Measurements from ENCODE around the gene NR1I2.

The NR1I2 gene

GRCh38 chr3:119792270-119792669, 10.4 kb downstream of the NR1I2 start:
- Histone ChIP-seq H3K27me3 (replicated peaks) (no peaks in the 10 kb centered on the region), H3K36me3 (replicated peaks) (no peaks in the 10 kb centered on the region), H3K27ac (no peak overlapping the region), H3K4me3 (ENCODE audit: low read depth, low read length) (no peak overlapping the region)
- no peak for DNase-seq
- in situ Hi-C loops (cut with HindIII; ENCODE audit: low pct_ligation_motif_present, low sequenced_read_pairs) = no loop called here
- no peak for TF ChIP-seq CTCF (IDR thresholded peaks at IDR 0.05; ENCODE audit: low read depth, low read length, missing control alignments)

- H3K4me3 ChIP-seq (ENCODE audit: low read depth, low read length) = no peak overlapping the region
- no peak for TF ChIP-seq CTCF (IDR thresholded peaks at IDR 0.05; ENCODE audit: low read depth, low read length, missing control alignments)
- in situ Hi-C loops (cut with HindIII; ENCODE audit: low pct_ligation_motif_present, low sequenced_read_pairs) = no loop called here
- no peak for DNase-seq
- H3K27me3 ChIP-seq (replicated peaks) = no peaks in the 10 kb centered on the region
- no peak overlapping the region for H3K27ac ChIP-seq
- H3K36me3 ChIP-seq (replicated peaks) = no peaks in the 10 kb centered on the region
These were observed 12.5 kb downstream of the NR1I2 start for GRCh38 chr3:119794401-119794800.

GRCh38 chr3:119794971-119795612, 13.2 kb downstream of the NR1I2 start:
- TF ChIP-seq CTCF (IDR thresholded peaks at IDR 0.05; ENCODE audit: low read depth, low read length, missing control alignments) = no peak
- no peaks in the 10 kb centered on the region for H3K36me3 ChIP-seq (replicated peaks)
- DNase-seq = peak; percentile 11
- in situ Hi-C loops (cut with HindIII; ENCODE audit: low pct_ligation_motif_present, low sequenced_read_pairs) = no loop called here
- H3K27ac ChIP-seq = no peak overlapping the region
- no peaks in the 10 kb centered on the region for H3K27me3 ChIP-seq (replicated peaks)
- no peak overlapping the region for H3K4me3 ChIP-seq (ENCODE audit: low read depth, low read length)

- Histone ChIP-seq H3K4me3 (ENCODE audit: low read depth, low read length) (no peak overlapping the region), H3K36me3 (replicated peaks) (no peaks in the 10 kb centered on the region), H3K27me3 (replicated peaks) (no peaks in the 10 kb centered on the region), H3K27ac (no peak overlapping the region)
- no peak for DNase-seq
- in situ Hi-C loops (cut with HindIII; ENCODE audit: low pct_ligation_motif_present, low sequenced_read_pairs) = no loop called here
- no peak for TF ChIP-seq CTCF (IDR thresholded peaks at IDR 0.05; ENCODE audit: low read depth, low read length, missing control alignments)
These were observed 13.9 kb downstream of the NR1I2 start for GRCh38 chr3:119795849-119796248.

- no peak for TF ChIP-seq CTCF (IDR thresholded peaks at IDR 0.05; ENCODE audit: low read depth, low read length, missing control alignments)
- no peak overlapping the region for H3K4me3 ChIP-seq (ENCODE audit: low read depth, low read length)
- no peaks in the 10 kb centered on the region for H3K36me3 ChIP-seq (replicated peaks)
- in situ Hi-C loops (cut with HindIII; ENCODE audit: low pct_ligation_motif_present, low sequenced_read_pairs) = no loop called here
- no peaks in the 10 kb centered on the region for H3K27me3 ChIP-seq (replicated peaks)
- H3K27ac ChIP-seq = no peak overlapping the region
- no peak for DNase-seq
These were observed 14.5 kb downstream of the NR1I2 start for GRCh38 chr3:119796368-119796767.

- DNase-seq = no peak
These were observed 14.9 kb downstream of the NR1I2 start for GRCh38 chr3:119796785-119797184.

More at GRCh38 chr3:119796785-119797184, 14.9 kb downstream of the NR1I2 start:
- in situ Hi-C loops (cut with HindIII; ENCODE audit: low pct_ligation_motif_present, low sequenced_read_pairs) = no loop called here
- Histone ChIP-seq H3K27me3 (replicated peaks) (no peaks in the 10 kb centered on the region), H3K4me3 (ENCODE audit: low read depth, low read length) (no peak overlapping the region), H3K27ac (no peak overlapping the region), H3K36me3 (replicated peaks) (no peaks in the 10 kb centered on the region)
- TF ChIP-seq CTCF (IDR thresholded peaks at IDR 0.05; ENCODE audit: low read depth, low read length, missing control alignments) = no peak

All from brain microvascular endothelial cell (primary cell).